ENCODE measurements around the gene ZNF112.

The ZNF112 gene

DNA sequence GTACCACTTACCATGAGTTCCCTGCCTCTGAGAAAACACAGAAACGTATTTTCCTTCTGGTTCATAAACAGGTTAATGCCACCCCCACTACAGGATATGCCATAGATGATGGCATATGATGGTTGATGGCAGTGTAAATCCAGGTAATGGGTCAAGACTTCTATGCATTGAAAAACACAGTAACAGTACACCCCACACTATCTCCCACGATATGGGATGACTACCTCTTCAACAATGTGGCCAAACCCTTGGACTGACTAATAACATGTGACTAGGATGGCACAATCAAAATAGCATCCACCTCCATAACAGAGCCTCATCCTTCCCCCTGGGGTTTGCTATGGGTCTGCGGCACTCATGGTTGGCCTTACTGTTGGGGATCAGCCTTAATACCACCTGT is 73.6 kb downstream of the ZNF112 start:
- DNase-seq (ENCODE audit: low read depth, low spot score): no peak

DNA sequence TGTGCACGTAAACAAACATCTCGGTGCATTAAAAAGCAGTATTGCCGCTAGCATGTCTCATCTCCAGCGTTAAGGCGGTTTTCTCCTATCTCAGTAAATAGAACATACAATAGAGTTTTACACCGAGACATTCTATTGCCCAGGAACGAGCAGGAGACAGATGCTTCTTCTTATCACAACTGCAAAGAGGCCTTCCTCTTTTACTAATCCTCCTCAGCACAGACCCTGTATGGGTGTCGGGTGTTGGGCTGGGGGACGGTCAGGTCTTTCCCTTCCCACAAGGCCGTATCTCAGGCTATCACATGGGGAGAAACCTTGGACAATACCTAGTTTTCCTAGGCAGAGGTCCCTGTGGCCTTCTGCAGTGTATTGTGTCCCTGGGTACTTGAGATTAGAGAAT is 75.6 kb downstream of the ZNF112 start:
- DNase-seq (ENCODE audit: low read depth, low spot score): no peak

DNA sequence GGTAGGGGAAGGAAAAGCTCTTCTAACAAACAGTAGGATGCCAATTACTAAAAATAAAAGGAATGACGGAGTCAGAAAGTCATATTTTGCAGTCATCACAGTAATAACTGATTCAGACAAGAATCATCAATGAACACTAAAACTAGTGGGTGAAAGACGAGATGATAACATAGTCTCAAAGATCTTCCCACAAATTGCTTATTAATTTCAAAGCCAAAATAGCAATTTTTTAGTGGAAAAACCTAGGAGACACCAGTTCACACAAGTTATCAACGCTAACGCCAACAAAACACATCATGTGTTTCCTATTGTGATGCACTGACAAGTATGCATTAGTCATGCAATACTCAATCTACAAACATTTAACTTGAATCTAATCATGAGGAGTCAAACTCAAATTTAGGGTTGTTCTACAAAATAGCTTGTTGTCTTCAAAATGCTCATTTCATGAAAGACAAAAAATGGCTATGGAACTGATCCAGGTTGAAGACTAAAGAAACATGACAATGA is 78.2 kb downstream of the ZNF112 start:
- no peak for DNase-seq (ENCODE audit: low read depth, low spot score)

DNA sequence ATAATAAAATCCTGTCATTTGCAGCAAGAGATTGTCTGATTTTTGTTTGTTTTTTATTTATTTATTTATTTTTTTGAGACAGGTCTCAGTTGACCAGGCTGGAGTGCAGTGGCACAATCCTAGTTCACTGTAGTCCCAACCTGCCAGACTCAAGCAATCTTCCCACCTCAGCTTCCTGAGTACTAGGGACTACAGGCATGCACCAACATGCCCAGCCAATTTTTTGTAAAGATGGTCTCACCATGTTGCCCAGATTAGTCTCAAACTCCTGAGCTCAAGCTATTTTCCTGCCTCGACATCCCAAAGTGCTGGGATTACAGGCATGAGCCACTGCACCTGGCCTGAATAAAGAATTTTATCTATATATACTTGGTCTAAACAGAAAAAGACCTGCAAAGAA is 79.1 kb downstream of the ZNF112 start:
- DNase-seq (ENCODE audit: low read depth, low spot score): no peak
